Activated naive CD8-positive, alpha-beta T cell (primary cell): ENCODE results near the gene ZNF280D.

Experiments
- H3K27ac Mint-ChIP-seq: one replicate; pipeline ENCODE4 v1.8.0; 2021; ENCODE audit warnings: mixed read lengths
- H3K27me3 Mint-ChIP-seq: one replicate; pipeline ENCODE4 v1.8.0; 2021; ENCODE audit warnings: mixed read lengths
- H3K36me3 Mint-ChIP-seq: one replicate; pipeline ENCODE4 v1.8.0; 2021; ENCODE audit warnings: mixed read lengths
- H3K4me1 Mint-ChIP-seq: one replicate; pipeline ENCODE4 v1.8.0; 2021; ENCODE audit warnings: low read depth, mixed read lengths
- H3K4me3 Mint-ChIP-seq: one replicate; pipeline ENCODE4 v1.8.0; 2021; ENCODE audit warnings: mild to moderate bottlenecking, mixed read lengths
- H3K9me3 Mint-ChIP-seq: one replicate; pipeline ENCODE4 v1.8.0; 2021; ENCODE audit warnings: low read depth, mixed read lengths

ZNF280D gene

DNA sequence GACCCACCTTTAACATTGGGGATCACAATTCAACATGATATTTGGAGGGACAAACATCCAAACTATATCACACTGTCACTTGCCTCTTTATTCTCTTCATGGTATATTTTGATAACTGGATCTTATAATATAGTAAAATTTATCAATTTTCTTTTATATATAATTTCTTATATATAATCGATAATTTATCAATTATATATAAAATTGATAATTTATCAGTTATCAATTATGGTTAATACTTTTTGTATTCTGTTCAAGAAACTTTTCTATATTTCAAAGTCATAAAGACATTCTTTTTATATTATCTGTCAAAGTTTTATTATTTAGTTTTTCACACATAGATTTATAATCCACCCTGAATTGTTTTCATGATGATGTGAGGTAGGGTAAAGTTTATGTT lies 132.9 kb downstream of the ZNF280D start:
- Mint-ChIP-seq H3K4me1 (no peaks in the 10 kb centered on the region), H3K4me3 (no peak overlapping the region), H3K27me3 (no peaks in the 10 kb centered on the region), H3K9me3 (peaks cover 16% of the 10 kb centered on the region), H3K27ac (no peak overlapping the region), H3K36me3 (peaks cover 4% of the 10 kb centered on the region)

DNA sequence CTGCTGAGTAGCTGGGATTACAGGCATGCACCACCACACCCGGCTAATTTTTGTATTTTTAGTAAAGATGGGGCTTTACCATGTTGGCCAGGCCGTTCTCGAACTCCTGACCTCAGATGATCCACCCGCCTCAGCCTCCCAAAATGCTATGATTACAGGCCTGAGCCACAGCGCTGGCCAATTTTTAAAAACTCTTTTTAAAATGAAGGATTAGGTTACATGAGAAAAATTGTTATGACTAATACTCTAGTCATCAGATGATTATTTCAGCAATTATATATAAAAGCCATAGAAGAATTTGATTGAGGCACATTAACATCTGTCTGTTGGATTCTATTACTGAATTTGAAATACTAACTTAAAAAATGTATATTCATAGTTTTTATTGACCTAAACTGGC lies 134.3 kb downstream of the ZNF280D start:
- Mint-ChIP-seq H3K27me3 (no peaks in the 10 kb centered on the region), H3K36me3 (peaks cover 4% of the 10 kb centered on the region), H3K4me3 (no peak overlapping the region), H3K27ac (no peak overlapping the region), H3K4me1 (no peaks in the 10 kb centered on the region), H3K9me3 (peaks cover 12% of the 10 kb centered on the region)

DNA sequence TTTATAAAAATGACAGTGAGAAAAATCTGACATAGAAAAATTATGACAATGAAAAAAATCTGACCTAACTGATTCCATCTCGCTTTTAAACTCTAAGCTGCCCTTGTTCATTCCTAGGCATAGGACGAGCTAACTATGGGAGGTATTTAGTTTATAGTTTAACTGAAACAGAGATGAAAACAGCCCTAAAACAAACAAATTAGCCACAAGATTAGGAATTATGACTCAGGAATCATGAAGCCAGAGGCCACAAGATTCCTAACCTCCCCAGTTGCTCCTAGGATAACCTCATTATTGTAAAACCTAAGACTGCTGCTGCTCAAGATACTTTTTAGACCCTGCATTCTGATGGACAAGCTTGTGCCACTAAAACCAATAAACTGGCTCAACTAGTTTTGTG lies 145.6 kb downstream of the ZNF280D start:
- Mint-ChIP-seq H3K27ac (no peak overlapping the region), H3K36me3 (peaks cover 9% of the 10 kb centered on the region), H3K4me3 (no peak overlapping the region), H3K4me1 (no peaks in the 10 kb centered on the region), H3K9me3 (peaks cover 20% of the 10 kb centered on the region), H3K27me3 (peaks cover 2% of the 10 kb centered on the region)

DNA sequence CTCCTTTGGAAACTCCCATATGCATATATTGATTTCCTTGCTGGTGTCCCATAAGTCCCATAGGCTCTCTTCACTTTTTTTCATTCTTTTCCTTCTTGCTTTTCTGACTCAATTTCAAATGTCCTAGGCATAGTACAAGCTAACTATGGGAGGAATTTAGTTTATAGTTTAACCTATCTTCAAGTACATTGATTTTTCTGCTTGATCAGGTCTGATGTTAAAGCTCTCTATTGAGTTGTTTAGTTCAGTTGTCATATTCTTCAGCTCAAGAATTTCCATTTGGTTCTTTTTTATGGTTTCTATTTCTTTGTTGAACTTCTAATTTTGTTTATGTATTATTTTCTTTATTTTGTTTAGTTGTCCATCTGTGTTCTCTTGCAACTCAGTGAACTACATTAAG lies 147.1 kb downstream of the ZNF280D start:
- H3K27ac Mint-ChIP-seq: no peak overlapping the region

DNA sequence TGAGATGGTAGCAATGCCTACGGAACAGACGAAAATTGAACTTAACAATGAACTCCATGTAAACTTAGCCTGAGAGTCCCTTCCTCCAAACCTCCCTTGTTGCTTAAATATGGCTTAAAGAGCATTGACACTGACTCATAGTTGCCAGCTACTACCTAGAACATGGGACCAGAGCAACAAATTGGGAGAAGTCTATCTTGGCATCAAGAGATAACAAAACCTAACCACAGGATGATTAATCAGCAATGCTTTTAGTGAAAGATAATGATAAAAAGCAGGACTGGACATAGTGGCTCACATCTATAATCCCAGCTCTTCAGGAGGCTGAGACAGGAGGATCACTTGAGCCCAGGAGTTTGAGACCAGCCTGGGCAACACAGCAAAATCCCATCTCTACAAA lies 150.5 kb downstream of the ZNF280D start:
- no peak overlapping the region for H3K4me3 Mint-ChIP-seq

More for the DNA sequence above, 147.1 kb downstream of the ZNF280D start:
- H3K27me3 Mint-ChIP-seq: peaks cover 2% of the 10 kb centered on the region
- no peak overlapping the region for H3K4me3 Mint-ChIP-seq
- peaks cover 20% of the 10 kb centered on the region for H3K9me3 Mint-ChIP-seq
- peaks cover 9% of the 10 kb centered on the region for H3K36me3 Mint-ChIP-seq
- H3K4me1 Mint-ChIP-seq: no peaks in the 10 kb centered on the region

More for the DNA sequence above, 150.5 kb downstream of the ZNF280D start:
- Mint-ChIP-seq H3K9me3 (peaks cover 13% of the 10 kb centered on the region), H3K27ac (no peak overlapping the region), H3K4me1 (no peaks in the 10 kb centered on the region), H3K36me3 (peaks cover 6% of the 10 kb centered on the region), H3K27me3 (no peaks in the 10 kb centered on the region)
